HG02870 (cell line): ENCODE data around the gene ZBTB8OS.
"Not testable (repeated sequence)": the region's sequence is repeated elsewhere in the genome, so short reads cannot be mapped to it uniquely, and the experiment has no call there.

Experiments
- ATAC-seq: cut with Tn5 transposase; IDR thresholded peaks from one replicate; pipeline ENCODE4 v1.9.1; 2021; ENCODE audit warnings: mild to moderate bottlenecking, moderate library complexity; ENCODE audit not compliant: unreplicated experiment

ZBTB8OS gene

DNA sequence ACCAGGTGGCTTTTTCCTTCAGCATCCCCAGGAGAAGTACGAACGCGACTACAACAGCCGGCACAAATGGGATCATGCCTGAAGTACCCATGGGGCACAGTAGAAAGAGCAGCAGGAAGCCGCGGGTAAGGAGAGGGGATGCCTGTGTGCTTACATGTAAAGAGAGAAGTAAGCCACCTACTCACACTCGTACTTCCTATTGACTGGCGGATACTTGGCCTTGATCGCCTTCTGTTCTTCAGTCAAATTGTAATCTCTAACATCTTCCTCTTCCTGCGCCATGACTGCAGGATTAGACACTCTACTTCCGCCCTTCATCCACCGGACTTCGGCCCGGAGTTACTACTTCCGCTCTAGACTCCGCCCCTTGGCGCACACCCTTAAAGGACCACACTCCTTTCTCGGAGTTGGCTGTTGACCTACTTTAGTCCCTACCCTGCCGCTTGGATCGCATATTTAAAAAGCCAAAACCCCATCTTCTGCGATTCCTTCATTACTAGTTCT lies at the start of gene ZBTB8OS:
TSS of gene ZBTB8OS (minus strand) at position 303 of the 504 bp plus-strand sequence. CDS start at position 282, 21 bp downstream.
- ATAC-seq = peak; percentile 62

DNA sequence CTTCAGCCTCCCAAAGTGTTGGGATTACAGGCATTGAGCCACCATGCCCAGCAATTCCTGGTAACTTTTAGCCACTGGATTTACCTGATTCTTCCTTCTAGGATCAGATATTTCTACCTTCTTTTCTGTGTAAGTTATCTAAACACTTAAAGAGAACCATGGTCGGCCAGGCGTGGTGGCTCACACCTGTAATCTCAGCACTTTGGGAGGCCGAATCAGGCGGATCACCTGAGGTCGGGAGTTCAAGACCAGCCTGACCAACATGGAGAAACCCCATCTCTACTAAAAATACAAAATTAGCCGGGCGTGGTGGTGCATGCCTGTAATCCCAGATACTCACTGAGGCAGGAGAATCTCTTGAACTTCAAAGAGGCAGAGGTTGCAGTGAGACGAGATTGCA lies 46.6 kb upstream of the ZBTB8OS start:
- not testable (repeated sequence) for ATAC-seq

DNA sequence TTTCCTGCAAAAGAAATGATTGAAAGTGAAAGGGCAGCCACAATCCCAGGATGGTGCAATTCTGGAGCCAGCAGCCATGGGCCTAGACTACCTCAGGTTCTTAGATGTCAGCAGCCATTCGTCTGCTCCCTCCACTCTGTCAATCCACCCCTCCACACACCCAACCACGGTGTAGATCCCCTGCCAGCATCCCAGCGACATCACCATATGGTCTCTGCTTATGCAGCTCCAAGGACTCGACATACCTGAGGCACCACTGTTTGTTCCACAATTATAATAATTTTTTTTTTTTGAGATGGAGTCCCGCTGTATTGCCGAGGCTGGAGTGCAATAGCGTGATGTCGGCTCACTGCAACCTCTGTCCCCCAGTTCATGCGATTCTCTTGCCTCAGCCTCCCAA lies 45.7 kb upstream of the ZBTB8OS start:
- ATAC-seq = no peak

DNA sequence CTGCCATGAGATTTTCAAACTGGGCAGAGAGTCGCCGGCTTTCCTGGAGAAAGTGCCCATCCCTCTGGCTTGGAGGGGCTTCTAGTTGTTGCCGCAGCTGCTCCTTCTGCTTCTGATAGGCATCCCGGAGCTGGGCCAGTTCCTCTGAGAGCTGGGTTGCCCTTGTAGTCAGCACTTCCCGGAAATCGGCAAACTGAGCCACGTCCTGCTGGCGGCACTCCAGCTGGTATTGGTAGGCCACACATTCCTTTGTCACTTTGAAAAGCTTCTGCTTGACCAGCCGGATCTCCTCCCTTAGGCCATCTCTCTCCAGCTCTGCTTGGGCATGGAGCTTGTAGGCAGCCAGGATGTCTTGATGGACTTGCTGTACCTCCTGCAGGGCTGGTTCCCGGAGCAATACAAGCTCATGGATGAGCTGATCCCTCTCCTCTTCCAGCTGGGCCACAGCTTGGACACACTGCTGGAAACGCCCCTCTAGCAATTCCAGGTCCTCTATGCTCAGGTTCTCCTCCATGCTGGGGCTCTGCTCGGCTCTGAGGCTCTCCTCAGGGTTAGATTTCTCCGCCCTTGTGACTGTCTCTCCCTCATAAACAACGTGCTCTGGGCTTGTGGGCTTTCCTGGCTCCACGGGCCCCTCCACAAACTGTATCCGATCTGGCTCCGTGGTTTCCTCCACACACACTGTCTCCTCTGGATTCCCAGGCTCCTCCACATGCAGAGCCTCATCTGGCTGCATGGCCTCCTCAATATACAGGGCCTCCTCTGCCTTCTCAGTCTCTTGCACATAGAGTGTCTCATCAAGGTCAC lies 45.0 kb upstream of the ZBTB8OS start:
- ATAC-seq = no peak

DNA sequence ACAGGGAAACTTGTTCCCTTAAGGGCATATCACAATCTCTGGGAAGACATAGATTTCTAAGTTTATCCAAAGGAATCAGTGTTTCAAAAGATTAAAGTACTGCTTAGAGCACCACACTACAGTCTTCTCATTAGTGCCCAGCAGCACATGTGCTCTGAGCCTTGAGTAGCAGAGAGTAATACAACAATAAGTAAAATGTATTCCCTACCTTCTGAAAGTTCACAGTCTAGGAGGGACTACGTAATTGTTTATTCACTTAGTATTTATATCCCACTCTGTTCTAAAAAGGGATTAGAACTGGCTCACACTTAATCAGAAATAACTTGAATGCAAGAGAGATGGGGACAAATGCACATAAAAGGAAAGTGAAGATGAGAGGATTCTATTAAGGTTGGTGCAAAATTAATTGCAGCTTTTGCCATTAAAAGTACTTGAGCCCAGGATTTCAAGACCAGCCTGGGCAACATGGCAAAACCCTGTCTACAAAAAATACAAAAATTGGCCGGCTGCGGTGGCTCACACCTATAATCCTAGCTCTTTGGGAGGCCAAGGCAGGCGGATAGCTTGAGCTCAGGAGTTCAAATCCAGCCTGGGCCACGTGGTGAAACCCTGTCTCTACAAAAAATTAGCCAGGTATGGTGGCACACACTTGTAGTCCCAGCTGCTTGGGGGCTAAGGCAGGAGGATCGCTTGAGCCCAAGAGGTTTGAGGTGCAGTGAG lies 43.3 kb upstream of the ZBTB8OS start:
- ATAC-seq = no peak

DNA sequence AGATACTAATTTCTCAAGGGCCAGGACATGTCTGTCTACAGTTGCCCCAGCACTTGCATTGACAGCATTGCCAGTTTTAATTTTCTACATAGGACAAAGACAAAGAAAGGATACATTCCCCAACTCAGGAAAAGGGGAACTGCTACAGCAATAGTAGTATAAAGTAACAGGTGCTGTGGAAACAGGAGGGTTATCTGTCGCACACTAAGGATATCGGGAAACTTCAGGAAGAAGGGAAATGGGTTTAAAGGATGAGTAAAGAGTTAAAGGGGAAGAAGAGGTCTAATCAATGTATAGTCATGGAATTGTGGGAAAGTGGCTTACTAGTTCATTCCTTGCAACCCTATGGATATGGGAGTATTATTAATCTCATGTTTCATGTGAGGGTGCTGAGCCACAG lies 36.0 kb upstream of the ZBTB8OS start:
- no peak for ATAC-seq

DNA sequence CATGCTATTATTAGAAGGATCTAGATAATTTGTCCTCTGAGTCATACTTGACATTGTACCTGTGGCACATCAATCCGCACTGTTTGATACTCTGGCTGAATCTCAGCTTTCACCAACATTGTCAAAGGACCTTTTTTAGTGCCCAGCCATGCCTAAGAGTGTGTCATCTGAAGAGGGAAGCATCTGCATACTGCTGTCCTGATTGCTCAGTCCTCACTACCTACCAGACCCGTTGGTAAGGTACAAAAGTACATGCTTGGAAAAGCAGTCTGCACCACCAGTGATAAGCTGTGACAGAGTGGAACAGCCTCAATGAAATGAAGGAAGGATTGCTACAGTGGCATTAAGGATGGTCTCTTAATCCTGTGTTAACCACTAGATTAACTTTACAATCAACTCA lies 35.1 kb upstream of the ZBTB8OS start:
- no peak for ATAC-seq

DNA sequence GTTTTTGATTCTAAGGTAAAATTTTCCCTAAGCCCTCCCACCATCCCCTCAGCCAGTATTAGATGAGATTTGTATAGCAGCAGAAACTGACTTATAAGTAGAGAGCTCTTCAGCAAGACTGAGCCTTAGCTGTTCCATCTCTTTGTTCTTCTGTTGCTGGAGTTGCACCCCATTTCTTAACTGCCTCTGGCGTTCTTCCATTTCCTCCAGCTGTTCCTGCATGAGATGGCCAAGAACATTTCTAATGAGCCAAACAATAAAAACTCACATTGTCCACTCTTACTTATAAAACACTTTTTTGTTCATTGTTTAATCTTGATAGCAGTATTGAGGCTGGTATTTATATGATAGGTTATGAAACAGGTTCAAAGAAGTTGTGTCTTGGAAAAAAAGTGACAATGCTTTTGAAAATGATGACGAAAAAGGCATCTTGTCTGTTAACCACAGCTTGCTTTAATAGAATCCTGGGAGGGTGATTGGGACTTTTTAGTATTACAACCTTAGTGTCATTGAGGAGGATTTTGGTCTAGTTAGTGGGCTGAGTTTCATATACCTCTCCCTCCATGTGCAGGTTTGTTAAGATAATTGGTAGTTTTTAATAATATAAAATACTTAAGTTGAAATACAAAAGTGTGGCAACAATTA lies 33.9 kb upstream of the ZBTB8OS start:
- no peak for ATAC-seq

DNA sequence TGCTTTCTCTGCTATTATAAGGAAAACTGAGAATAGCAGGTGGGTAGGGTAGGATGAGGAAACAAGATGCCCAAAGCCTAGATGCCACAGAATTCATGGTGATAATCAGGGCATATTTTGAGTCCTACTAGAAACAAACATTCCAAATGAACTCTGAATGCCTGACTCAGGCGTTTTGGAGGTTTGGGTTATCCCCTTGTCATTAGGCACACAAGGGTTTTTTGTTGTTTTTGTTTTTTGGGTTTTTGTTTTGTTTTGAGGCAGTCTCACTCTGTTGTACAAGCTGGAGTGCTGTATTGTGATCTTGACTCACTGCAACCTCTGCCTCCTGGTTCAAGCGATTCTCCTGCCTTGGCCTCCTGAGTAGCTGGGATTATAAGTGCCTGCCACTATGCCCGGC lies 33.0 kb upstream of the ZBTB8OS start:
- ATAC-seq = no peak

DNA sequence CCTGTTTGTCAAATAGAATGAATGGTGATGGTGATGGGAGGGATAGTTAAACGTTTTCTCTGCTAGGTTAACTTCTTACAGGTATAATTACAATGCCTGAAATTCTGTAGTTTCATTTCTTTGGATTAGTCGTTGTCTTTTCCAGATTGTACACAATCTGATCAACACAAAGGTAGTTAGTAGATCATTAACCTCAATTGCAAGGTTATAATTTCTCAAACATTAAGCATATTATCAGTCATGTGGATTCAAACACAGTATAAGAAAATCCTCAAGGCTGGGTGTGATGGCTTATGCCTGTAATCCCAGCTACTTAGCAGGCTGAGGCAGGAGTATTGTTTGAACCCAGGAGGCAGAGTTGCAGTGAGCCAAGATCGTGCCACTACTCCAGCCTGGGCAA lies 31.6 kb upstream of the ZBTB8OS start:
- no peak for ATAC-seq

DNA sequence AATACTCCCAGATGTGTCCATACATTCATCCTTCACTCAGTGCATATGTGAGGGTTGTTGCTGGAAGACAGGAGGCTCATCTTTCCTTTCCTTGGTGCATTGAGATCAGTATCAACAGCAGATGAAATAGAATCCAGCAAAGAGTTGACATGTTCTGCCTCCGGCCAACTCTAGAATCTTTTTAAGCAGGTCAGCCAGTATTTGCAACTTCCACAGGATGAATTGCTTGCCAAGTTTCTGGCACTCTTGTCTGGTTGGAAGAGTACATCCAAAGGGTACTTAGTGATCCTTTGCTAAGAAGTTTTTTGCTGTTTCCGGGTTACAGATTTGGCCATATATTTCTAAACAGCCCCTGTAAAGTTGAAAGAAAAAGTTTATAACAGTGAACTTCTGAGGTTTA lies 31.2 kb upstream of the ZBTB8OS start:
- ATAC-seq = no peak

DNA sequence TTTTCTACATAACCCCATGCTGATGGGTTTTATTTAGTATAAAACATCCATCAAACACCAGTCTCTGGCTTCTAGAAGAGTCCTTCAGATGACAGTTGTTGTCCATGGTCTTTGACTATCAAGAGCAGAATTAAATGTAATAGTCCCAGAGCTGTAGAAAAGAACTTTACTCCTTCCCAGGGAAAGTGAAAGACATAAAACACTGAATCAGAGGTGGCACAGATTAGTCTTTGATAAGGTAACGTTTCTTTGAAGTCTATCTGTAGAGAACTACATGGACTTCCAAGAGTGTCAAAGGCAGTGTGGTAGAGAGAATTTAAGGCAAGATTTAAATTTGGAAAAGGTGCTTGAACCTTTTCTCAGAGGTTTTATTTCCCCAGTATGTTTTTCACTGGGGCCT lies 30.3 kb upstream of the ZBTB8OS start:
- ATAC-seq = no peak

DNA sequence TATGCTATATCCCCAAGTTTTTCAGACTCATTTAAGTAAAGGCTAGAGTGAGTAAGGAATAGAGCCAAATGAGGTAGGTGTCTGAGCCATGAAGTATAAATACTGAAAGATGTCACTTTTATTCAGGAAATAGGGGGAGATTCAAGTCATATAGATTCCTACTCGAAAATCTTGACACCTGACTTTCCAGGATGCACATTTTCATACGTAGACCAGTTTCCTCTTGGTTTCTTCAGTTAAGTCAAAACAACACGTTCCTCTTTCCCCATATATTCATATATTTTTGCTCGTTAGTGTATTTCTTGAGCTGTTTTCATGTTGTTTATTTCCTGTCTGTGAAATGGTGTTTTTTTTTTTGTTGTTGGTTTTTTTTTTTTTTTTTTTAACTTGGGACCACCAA lies 29.6 kb upstream of the ZBTB8OS start:
- not testable (repeated sequence) for ATAC-seq

DNA sequence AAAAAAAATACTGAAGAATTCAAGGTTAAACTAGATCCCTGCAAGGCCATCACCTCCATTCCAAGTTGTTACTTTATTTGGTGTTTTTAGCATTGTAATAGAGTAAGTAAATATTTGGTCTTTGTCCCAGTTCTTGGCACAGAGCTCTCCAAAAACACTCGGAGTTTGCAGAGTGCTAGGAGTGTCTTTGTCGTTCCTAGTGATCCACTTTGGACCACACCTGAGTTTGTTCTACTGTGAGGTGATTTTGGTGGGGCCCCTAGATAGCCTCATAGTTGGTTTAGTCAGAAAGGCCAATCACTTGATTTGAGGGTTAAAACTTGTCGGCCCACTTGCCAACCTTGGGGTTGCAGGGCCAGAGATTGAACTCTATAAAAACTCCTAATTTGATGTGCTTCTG lies 26.6 kb upstream of the ZBTB8OS start:
- no peak for ATAC-seq

DNA sequence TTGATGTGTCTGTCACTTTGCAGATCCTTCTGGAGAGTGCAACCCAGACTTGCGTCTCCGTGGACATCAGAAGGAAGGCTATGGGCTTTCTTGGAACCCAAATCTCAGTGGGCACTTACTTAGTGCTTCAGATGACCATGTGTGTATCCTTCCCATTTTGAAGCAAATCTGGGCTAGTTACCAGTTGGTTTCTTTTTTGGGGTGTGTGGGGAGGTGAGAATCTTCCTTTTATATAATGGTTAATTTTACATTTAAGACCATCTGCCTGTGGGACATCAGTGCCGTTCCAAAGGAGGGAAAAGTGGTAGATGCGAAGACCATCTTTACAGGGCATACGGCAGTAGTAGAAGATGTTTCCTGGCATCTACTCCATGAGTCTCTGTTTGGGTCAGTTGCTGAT lies 18.4 kb upstream of the ZBTB8OS start:
- ATAC-seq = not testable (repeated sequence)

DNA sequence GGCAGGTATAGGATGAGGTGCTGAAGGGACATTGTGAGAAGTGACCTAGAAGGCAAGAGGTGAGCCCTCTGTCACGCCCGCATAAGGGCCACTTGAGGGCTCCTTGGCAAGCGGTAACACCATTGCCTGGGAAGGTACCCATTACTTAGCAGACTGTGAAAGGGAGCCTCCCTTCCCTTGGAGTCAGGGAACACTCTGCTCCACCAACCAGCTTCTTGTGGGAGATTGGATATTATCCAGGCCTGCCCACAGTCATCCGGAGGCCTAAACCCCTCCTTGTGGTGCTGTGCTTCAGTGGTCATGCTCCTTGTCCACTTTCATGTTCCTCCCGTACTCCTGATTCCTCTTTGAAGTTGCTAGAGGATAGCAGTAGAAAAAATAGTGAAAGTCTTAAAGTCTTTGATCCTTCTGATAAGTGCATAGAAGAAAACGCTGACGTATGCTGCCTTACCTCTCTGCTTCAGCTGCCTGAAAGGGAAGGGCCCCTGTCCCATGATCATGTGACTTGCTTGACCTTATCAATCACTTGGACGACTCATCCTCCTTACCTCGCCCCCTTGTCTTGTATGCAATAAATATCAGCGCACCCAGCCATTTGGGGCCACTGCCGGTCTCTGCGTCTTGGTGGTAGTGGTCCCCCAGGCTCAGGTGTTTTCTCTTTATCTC lies 16.7 kb upstream of the ZBTB8OS start:
- no peak for ATAC-seq

DNA sequence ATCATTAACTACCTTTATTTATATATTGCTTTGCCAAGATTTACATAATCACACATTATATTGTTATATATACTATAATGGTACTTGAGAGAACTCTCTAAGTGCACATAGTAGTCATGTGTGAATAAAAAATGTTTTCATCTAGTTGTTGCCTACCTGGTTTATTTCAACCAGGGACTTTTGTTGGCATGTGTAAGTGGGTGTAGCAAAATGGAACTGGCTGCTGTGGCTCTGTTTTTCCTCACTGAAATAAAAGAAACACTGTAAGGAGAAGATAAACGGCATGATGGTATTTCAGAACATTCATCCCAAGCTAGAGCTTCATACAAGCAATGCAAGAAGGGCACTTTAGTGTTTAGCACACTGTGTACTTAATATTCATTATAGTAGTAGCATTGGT lies 15.6 kb upstream of the ZBTB8OS start:
- no peak for ATAC-seq

DNA sequence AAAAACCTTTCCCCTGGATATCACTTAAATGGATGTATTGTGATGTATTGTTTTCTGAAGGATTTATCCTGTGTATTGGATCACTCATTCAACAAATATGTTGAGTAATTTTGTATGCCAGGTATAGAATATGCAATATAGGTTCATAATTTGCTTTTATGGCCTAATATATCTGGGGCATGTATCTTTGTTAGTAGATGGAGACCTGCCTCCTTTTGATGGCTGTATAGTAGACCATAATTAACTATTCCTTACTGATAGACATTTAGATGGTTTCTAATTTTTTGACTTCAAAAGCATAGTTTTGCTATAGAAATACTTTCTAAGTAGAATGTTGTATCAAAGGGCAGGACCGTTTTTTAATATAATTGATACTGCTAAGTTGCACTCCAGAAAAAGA lies 9.2 kb upstream of the ZBTB8OS start:
- ATAC-seq = no peak

DNA sequence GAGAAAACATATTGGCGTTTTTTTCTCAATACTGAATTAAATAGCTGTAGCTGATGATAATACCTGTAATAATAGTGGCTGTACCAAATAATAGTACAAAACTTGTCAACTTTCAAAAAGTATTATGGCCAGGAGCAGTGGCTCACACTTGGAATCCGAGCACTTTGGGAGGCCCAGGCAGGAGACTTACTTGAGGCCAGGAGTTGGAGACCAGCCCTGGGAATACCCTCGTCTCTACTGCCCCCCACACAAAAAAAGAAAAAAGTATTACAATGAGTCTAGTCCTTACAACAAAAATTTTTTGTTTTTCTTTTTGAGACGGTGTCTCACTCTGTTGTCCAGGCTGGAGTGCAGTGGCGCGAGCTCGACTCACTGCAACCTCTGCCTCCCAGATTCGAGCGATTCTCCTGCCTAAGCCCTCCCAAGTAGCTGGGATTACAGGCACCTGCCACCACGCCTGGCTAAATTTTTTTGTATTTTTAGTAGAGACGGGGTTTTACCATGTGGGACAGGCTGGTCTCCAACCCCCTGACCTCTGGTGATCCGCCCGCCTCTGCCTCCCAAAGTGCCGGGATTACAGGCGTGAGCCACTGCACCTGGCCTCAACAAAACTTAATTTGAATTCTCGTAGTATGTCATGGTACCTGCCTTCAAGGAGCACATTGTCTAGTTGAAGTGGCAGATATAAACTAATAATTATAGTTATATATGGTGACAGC lies 2.1 kb upstream of the ZBTB8OS start:
- ATAC-seq = no peak

DNA sequence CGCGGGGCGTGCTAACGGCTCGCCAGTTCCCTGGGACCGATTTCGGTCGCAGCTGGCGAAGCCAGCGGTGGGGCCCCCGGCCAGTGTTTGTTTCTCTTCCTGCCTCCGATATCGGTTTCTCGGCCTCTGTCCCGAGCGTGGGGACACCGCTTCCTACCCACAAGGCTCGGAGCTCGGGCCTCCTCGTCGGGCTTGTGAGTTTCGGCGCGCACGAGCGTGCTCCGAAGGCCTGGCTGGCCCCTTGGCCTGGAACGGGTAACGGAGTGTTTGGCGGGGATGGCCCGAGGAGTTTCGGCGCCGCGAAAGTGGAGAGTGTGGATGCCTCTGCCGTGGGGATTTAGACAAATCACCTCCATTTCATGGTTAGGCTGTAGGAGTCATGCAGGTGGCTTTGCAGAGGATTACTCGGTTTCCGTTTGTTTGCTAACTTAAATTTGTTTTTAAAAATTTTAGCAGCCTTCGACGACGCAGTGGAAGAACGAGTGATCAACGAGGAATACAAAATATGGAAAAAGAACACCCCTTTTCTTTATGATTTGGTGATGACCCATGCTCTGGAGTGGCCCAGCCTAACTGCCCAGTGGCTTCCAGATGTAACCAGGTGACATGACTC lies 1.2 kb upstream of the ZBTB8OS start:
- ATAC-seq = peak; percentile 13
